Right forelimb (tissue), 1 donor: Measurements from ENCODE around the gene NEUROG3.

Experiments
- DNase-seq: peaks from one replicate; pipeline ENCODE4 v3.0.0-alpha.2; 2018

Gene NEUROG3, protein sequence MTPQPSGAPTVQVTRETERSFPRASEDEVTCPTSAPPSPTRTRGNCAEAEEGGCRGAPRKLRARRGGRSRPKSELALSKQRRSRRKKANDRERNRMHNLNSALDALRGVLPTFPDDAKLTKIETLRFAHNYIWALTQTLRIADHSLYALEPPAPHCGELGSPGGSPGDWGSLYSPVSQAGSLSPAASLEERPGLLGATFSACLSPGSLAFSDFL

DNA sequence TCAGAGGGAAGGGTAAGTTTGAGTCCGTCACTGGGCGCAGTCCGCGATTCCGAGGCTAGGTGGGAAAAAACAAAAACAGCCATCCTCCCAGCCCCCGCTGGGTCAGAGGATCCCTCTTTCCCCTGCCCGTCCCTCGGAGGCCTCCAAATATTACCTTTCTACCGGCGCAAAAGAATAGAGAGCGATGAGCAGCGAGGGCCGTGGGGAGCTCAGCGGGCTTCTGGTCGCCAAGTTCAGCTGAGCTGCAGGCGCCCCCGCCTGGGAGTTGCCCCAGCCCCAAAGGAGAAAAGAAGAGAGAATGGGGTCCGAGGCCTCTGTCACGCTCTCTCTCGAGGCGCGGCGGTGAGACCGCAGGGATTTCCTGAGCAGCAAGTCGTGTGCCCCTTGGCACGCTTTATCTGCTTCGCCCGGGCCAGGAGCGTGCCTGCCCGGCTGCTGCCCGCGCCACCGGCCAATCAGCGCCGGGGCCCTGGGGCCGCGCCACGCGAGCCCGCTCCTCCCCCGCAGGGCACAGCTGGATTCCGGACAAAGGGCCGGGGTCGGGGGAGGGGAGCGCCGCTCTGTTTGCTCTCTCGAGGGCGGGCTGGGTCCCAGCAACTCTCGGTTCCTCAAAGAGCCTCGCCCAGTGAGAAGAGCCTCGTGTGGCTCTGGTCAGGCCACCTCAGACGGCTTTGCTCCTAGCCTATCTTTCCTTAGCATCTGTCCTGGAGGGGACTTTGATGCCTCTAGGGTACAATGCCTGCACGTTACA, at the start of gene NEUROG3:
Gene NEUROG3 (minus strand): TSS at position 367 of the 751 bp plus-strand sequence. CDS start 379 bp downstream, outside the sequence.
- no peak for DNase-seq

DNA sequence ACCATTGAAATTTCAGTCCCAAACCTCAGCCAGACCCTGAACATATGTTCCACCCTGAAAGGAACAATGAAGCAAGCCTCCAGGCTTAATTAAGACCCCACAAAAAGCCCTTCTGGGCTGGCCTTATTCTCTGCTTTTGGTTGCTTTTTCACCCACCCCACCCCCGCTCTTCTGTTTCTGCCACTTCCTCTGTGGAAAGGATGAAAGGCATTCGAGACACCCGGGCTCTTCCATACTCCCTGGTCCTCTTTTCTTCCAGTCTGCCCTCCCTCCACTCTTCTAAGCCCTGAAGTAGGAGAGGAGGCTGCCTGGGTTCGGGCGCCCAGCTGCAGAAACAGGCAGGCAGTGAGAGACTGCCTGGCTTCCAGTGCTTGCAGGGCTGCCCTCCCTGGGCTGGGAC, 47.4 kb upstream of the NEUROG3 start:
- no peak for DNase-seq

DNA sequence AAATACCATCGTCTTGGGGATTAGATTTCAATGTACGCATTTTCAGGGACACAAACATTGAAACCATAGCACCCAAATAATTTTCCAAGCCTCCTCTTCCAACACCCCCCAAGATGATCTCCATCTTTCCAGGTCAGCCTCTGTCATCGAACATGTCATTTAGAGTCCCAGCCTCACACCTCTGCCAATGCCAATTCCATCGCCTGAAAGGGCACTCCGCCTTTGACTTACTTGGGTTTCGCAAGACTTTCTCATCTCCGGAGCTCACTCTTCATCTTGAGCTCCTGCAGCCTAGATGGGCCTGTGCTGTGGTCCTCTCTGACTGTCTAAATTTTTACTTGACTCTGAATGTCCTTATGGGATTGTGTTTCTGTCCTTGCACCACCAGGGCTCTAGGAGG, 46.4 kb upstream of the NEUROG3 start:
- no peak for DNase-seq

DNA sequence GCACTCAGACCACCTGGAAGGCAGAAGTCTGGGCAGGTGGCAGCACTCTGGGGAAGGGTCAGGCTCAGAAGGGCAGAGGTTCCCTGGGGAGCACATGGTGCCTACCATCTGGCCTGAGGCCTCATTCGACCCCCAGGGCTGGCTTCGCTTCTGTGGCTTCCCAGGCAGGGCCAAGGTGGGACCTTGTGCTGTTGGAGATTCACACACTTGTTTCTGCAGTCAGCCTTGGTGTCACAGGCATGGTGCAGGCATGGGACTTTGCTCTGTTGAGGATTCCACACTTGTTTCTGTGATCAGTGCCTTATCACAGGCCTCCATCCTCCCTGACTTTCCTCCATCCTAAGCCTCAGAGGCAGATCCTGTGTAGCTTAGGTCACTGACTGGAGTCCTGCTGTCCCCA, 45.5 kb upstream of the NEUROG3 start:
- DNase-seq = no peak

DNA sequence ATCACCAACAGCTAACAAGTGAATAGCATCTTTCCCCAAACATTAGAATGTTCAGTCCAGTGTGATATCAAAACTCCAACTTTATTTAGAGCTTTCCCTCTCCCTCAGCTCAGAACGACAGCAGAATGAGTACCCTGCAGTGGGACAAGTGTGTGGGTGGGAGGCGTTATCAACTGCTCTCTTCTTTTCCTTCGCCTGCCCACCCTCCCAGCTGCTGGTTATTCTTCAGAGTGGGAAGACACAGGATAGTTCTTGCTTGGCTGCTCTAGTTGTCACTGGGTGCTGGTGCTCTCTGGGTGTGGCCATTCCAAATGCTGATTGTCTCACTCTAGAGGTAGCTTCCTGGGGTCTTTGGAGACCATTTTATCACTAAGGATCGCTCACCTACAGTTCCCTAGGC, 43.1 kb upstream of the NEUROG3 start:
- no peak for DNase-seq

DNA sequence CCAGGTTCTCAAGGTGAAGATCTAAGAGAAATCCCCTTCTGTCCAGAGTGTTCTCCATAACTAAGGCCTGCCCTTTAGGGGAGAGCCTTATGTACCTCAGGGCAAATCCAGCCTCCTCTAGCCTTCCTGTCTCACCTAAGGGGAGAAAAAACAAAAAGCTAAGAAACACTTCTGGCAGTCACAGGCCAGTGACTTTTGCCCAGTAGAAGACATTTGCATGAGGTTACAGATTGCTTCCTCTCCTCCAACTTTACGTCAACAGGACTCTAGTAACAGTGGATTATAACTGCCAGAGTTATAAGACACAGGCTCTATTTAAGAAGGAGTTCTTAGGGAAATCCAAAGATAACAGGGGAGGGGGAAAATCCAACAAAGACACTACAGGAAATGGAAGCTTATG, 40.9 kb upstream of the NEUROG3 start:
- no peak for DNase-seq

DNA sequence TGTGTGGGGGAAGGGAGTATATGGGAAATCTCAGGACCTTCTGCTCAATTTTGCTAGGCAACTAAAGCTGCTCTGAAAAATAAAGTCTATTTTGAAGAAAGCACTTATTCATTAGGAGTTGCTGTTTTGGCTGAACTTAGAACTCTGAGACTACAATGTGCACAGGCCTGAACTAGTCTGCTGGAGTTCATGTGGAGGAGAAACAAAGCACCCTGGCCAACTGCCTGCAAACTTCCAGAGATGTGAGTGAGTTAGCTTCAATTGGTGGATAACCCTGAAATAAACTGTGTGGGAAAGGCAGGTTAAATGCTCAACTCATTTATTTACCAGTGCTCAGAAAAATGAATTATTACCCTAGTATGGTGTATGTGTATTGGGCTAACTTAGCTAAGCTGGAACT, 39.5 kb upstream of the NEUROG3 start:
- no peak for DNase-seq

DNA sequence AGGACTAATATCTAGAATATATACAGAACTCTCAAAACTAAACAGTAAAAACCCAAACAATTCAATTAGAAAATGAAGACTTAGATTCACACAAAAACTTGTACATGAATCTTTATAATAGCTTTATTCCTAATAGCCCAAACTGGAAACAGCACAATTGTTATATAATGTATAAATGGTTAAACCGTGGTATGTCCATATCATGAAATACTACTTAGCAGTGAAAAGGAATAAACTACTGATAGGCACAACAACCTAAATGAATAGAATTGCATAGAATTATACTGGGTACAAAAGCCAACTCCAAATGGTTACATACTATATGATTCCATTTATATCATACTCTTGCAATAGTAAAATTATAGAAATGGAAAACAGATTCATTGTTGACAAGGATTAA, 35.9 kb upstream of the NEUROG3 start:
- DNase-seq = no peak

DNA sequence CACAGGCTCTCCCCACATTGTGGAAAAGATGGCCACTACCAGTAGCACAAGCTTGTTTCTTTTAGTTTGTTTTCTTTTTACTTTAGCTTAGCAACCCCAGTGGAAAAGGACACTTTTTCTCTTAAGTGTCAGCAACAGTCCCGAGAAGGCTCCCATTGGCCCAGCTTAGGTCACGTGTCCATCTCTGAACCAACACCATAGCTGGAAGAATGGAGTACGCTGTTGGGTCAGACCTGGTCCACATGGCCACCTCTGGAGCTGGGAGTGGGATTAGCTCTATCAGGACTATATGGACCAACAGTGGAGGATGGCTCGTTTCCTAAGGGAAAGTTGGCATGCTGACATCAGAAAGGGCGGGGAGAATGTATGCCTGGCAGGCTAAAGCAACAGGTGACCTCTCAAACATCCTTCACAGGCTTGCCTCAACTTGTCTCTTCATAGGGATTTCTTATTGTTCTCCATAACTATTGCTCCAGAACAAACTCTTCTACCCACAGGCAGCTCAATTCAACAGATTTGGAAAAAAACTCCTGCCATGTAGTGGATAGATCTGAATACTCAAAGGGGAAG, 27.6 kb upstream of the NEUROG3 start:
- no peak for DNase-seq

DNA sequence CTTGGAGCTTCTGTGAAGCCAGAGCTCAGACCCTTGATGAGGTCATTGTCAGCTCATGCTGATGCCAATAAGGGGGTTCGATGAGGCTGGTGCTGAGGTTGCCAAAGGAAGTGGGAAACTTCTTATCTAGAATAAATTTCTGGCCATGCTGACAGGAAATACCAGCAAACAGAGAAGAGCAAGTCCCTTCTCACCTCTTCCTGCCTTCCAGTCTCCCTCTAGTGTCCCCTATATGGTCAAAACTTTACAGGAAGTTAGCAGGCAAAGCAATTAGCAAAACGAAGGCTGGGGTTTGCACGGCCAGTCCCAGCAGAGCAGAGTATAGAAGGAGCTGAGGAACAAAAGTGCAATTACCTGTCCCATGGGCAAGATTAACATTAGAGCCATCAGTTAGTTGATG, 15.1 kb upstream of the NEUROG3 start:
- DNase-seq = no peak

DNA sequence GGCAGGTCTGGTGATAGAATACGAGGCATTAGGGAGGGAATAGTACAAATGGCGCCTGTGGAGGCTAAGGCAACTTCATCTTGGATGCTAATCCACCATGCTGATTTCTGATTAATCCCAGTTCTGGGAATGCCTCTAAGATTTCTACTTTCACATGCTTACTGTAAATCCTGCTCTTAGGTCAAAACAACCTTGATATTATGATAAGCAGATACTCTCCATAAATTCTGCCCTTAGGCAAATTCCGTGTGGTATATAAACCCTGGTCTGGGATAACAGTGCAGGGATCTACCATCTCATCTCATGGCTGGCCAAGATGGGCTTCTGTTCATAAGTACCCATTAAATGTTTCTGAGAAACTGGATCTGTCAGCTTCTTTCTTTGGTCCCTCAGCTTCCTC, 11.4 kb upstream of the NEUROG3 start:
- no peak for DNase-seq

DNA sequence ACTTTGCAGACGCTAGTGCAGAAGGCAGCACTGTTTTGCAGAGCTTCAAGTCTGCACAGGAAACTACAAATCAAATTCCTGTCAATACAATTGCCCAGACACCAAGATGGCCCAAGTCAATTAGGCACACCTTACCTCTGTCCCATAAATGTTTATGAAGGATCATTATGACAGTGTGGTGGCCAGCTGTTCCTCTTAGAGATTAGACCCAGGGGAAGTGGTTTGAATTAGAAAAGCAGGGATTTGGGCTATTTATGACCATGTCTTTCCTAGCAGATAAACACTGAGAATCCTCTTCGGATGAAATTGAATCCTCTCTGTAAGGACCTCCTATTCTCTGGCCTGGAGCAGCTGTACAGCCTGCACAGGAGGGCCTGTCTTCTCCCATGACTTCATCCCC, 9.9 kb upstream of the NEUROG3 start:
- DNase-seq = no peak

DNA sequence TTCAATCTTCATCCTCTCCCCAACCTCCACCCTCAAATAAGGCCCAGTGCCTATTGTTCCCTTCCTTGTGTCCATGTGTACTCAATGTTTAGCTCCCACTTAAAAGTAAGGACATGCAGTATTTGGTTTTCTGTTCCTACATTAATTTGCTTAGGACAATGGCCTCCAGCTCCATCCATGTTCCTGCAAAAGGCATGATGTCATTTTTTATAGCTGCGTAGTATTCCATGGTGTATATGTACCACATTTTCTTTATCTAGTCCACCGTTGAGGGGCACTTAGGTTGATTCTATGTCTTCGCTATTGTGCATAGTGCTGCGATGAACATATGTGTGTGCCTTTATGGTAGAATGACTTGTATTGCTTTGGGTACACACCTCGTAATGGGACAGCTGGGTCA, 7.2 kb upstream of the NEUROG3 start:
- DNase-seq = no peak

DNA sequence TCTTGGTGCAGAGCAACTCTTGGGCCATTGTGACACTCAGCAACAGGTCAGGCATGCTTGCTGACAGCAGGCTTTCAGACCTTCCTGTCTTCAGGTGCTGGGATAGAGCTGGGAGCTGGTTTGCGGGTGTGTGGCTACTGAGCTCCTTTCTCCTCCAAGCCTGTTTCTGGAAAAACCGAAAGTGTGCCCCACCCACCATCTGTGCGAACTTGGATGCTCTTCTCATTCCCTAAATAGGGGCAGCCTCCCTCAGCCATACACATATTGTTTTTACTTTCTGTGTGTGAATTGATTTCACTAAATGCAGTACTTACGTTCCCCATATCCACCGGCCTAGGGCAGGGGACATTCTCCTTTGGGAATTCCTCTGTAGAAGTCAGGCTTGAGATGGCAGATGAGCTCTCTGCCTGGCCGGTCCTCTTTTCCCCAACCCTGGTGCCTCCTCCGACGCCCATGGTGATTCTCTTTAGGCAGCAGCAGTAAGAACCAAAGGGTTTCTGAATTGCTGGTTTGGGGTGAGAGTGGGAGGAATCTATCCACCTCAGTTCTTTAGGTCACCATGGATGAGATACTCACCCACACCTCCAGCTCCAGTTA, 6.3 kb upstream of the NEUROG3 start:
- DNase-seq = no peak

DNA sequence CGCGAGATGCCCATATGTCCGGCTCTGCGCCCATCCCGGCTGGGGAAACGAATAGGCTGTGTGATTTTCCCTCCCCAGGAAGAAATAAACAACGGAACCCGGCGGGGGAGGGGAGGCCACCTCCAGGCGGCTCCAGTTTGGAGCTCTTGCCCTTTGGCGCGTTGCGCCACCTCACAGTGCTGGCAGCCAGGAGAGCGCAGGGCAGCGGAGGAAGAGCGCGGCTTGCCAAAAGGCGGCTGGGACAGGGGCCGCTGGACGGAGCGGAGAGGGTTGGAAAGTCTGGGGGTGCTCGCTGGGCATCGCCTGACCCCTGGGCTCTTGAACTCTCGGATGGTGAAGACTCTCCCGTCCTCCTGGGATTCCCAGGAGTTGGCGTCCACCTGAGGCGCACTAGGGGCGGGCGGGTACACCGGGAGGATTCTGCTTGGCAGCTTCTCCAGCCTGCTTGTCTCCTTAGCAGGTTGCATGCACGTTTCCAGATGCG, 5.3 kb upstream of the NEUROG3 start:
- no peak for DNase-seq

DNA sequence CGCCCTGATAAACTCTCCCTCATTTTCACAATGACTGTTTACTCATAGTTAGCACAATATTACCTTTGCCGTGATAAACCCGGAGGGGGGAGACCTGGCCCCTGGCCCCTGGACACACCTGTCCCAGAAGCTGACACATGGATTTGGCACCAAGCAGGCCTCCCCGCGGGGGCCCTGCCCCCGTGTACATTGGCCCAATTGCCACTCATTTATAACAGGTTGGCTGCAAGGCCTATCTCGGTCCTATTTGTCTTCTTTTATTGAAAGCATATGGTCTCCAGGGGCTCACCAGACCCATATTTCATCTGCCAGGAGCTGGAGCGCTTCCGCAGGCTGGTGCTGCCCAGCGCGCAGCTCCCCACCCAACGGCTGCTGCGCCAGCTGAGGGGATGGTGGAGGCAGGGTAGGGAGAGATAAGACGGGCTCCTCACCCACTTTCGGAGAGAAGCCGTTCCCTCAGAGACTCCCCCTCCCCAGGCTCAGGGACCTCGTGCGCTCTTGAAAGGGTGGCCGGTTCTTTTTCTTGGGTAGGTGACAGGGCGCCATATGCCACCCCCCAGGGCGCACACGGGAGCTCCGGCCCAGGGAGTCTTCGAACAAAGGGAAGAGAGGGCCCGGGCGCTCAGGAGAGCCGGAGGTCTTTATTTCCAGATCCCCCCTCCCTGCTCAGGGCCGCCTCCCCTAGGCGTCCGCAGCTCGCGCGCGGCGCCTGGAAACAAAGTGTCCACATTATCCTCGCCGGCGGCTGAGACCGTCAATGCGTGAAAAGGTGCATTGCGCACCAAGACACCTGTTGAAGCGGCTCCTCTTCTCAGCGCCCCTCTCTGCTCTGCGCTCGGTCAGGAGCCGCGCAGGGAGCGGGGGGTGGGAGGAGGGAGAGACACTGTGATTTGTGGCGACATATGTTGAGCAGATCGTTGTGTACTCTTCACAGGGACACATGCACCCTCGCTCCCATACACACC, 4.3 kb upstream of the NEUROG3 start:
- DNase-seq = no peak

DNA sequence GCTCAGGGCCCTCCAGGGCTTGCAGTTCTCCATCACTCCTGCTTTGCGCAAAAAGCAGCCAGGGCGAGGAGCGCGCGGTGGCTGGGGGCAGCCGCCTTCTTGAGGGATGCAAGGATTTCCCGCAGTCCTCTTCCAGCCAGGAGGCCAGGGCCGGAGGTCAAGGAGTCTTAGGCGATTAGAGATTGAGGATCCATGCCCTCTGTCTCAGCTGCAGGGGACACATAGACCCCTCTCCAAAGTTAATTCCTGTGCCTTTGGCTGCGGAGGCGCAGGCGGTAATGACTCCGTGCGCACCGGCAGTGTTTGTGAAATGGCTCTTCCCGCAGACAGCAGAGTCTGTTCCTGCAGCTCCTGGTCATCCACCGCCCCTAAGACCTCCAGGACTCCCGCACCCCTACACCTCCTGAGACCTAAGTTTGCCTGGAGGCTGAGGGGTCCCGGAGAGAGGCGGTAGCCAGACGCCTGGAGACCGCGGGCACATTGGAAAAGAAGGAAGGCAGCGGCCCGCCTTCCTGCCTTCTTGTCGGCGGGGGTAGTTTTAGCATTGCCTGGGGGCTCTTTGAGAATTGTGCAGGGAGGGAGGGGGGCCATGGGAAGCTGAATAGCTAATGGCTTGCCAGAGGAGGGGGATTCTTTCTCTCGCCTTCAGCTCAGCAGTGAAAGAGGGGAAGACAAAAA, 3.3 kb upstream of the NEUROG3 start:
- DNase-seq = no peak

DNA sequence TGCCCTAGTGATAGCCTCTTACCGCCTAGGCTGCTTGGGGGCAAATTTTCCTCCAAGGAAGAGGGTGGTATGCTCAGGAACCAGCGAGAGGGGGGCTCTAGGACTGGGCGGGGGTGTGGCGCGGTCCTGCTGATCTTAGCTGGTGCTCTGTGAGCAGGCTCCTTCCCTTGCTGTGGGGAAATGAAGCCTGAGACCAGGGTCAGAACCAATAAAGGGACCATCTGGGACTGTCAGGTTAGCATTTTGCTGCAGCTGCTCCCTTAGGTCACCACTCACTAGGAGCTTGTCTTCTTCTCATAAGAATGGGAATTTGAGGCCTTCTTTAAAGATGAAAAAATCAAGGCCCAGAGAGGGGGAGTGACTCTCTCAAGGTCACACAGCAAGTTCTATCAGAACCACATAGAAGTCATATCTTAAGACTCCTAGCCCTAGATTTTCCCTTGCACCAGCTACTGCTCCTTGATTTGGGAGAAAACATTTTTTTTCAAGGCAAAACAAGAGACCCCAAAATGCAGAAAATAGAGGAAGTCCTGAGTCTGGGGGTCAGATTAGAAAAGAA, 2.0 kb upstream of the NEUROG3 start:
- DNase-seq = no peak

DNA sequence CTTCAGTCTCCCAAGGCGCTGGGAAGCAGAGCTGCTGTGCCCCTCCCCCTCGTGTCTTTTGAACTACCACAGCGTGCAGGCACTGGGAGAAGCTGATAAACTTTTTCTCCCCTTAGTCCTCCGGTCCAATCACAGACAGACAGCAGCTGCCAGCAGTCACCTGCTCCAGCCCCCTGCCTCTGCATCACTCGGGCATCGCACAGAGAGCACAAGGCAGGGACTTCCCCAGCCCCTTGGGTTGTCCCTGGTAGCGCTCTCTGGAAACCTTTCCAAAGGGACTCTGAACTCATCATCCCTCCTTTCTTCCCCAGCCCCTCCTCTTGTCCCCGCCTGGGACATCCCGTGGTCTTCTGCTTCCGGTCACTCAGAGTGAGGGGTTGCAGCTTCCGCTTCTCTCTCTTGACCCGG, 1.4 kb upstream of the NEUROG3 start:
- DNase-seq = no peak

DNA sequence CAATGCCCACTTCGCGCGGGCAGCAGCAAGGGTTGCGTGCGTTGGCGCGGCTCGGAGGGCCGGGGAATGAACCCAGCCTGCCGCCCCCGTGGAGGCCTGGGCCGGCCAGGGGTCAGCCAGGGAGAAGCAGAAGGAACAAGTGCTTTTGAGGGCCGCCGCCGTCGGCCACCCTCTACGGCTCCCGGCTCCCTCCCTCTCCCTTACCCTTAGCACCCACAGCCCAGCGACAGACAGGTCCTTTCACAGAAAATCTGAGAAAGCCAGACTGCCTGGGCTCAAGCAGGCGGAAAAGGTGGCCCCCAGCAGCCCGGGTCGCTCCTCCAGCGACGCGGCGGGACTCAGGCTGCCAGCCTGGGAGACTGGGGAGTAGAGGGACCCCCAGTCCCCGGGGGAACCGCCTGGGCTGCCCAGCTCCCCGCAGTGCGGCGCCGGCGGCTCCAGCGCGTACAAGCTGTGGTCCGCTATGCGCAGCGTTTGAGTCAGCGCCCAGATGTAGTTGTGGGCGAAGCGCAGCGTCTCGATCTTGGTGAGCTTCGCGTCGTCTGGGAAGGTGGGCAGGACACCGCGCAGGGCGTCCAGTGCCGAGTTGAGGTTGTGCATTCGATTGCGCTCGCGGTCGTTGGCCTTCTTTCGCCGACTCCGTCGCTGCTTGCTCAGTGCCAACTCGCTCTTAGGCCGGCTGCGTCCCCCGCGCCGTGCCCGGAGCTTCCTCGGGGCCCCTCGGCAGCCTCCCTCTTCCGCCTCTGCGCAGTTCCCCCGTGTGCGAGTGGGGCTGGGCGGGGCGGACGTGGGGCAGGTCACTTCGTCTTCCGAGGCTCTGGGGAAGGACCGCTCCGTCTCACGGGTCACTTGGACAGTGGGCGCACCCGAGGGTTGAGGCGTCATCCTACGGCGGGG, 815 bp downstream of the NEUROG3 start:
- no peak for DNase-seq
